A549 (cell line): ENCODE data around the gene IGSF22.

Experiments
- CHD4 ChIP-seq: fragments of 200-600 bp; sonication (generic); IDR thresholded peaks from 2 replicates; pipeline ENCODE4 v1.6.1; 2016; ENCODE audit warnings: antibody characterized with exemption, mild to moderate bottlenecking, borderline replicate concordance
- EHF ChIP-seq: fragments of 250-450 bp; sonication (Bioruptor Pico); IDR thresholded peaks from 2 replicates; pipeline ENCODE4 v1.5.0; 2020; ENCODE audit warnings: mild to moderate bottlenecking
- KDM5A ChIP-seq: fragments of 200-600 bp; sonication (generic); IDR thresholded peaks from 2 replicates; pipeline ENCODE4 v1.6.1; 2016; ENCODE audit warnings: antibody characterized with exemption, mild to moderate bottlenecking
- POLR2A ChIP-seq: IDR thresholded peaks from 2 replicates; pipeline ENCODE4 v1.6.1; 2012; ENCODE audit warnings: mild to moderate bottlenecking, low read length
- RAD21 ChIP-seq, 2 experiments: fragments of >200 bp in 1 of 2; sonication (Bioruptor Twin) in 1 of 2; formaldehyde crosslinking in 1 of 2; IDR thresholded peaks in 1 of 2; conservative IDR thresholded peaks in 1 of 2; 2 replicates in 1 of 2; 3 replicates in 1 of 2; pipeline ENCODE4 v1.6.1; 2012 to 2018; ENCODE audit warnings: inconsistent platforms in 1 of 2
- TF ChIP-seq, protein P1 (sequence below): fragments of >200 bp; sonication (Bioruptor Twin); formaldehyde crosslinking; IDR thresholded peaks from 3 replicates; pipeline ENCODE4 v1.5.1; 2016
- TF ChIP-seq, protein P2 (sequence below): fragments of 150-350 bp; IDR thresholded peaks from 2 replicates; pipeline ENCODE4 v1.6.1; 2014; ENCODE audit warnings: low read depth, mild to moderate bottlenecking, low read length
- TF ChIP-seq, protein P3 (sequence below): fragments of 450-650 bp; IDR thresholded peaks from 2 replicates; pipeline ENCODE4 v1.6.1; 2014; ENCODE audit warnings: antibody characterized with exemption

DNA sequence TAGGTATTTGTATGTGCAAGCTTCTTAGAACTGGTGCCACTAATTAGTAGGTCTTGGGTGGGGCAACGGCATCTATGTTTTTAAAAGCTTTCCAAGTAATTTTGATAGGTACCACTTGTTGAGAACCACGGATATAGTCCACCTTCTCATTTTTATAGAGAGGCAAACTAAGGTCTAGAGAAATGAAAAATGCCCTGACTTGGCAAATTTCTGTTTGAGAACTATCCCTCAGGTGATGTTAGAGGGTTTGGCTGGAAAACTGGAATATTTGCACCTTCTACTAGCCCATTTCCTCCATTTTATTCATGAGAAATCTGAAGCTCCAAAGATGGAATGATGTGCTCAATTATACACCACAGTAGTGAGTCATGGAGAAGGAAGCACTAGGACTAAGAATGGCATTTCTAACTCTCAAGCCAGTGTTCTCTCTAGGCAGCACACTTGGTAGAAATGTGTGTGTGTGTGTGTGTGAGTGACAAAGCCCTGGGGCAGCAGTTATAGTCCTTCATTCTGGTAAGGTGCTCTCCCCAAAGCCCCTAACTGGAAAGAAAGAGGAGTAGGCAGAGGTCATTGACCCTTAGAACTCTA lies 29.3 kb downstream of the IGSF22 start:
- no peak for TF ChIP-seq POLR2A
- TF ChIP-seq RAD21 (conservative IDR thresholded peaks at IDR 0.05 in 1 of 2, IDR thresholded peaks at IDR 0.05 in 1 of 2), result no peak
- TF ChIP-seq, protein P1, sequence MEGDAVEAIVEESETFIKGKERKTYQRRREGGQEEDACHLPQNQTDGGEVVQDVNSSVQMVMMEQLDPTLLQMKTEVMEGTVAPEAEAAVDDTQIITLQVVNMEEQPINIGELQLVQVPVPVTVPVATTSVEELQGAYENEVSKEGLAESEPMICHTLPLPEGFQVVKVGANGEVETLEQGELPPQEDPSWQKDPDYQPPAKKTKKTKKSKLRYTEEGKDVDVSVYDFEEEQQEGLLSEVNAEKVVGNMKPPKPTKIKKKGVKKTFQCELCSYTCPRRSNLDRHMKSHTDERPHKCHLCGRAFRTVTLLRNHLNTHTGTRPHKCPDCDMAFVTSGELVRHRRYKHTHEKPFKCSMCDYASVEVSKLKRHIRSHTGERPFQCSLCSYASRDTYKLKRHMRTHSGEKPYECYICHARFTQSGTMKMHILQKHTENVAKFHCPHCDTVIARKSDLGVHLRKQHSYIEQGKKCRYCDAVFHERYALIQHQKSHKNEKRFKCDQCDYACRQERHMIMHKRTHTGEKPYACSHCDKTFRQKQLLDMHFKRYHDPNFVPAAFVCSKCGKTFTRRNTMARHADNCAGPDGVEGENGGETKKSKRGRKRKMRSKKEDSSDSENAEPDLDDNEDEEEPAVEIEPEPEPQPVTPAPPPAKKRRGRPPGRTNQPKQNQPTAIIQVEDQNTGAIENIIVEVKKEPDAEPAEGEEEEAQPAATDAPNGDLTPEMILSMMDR, result no peak
- no peak for TF ChIP-seq EHF (CRISPR knock-in tag)
- TF ChIP-seq, protein P2, sequence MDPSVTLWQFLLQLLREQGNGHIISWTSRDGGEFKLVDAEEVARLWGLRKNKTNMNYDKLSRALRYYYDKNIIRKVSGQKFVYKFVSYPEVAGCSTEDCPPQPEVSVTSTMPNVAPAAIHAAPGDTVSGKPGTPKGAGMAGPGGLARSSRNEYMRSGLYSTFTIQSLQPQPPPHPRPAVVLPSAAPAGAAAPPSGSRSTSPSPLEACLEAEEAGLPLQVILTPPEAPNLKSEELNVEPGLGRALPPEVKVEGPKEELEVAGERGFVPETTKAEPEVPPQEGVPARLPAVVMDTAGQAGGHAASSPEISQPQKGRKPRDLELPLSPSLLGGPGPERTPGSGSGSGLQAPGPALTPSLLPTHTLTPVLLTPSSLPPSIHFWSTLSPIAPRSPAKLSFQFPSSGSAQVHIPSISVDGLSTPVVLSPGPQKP, result no peak
- TF ChIP-seq, protein P3, sequence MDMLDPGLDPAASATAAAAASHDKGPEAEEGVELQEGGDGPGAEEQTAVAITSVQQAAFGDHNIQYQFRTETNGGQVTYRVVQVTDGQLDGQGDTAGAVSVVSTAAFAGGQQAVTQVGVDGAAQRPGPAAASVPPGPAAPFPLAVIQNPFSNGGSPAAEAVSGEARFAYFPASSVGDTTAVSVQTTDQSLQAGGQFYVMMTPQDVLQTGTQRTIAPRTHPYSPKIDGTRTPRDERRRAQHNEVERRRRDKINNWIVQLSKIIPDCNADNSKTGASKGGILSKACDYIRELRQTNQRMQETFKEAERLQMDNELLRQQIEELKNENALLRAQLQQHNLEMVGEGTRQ, result no peak
- no peak for TF ChIP-seq KDM5A
- no peak for TF ChIP-seq CHD4
